ENCODE data around the gene ITGB4.

GRCh38 chr17:75695830-75696271 is 25.4 kb upstream of the ITGB4 start:
- no peak for TF ChIP-seq TARDBP (IDR thresholded peaks at IDR 0.05)
- TF ChIP-seq ELF4 (IDR thresholded peaks at IDR 0.05), result no peak
- TF ChIP-seq SP1 (IDR thresholded peaks at IDR 0.05), result no peak
- TF ChIP-seq FOXM1 (IDR thresholded peaks at IDR 0.05; ENCODE audit: borderline replicate concordance), result no peak
- no peak for TF ChIP-seq ARNT (IDR thresholded peaks at IDR 0.05)
- no peak for TF ChIP-seq NFRKB (IDR thresholded peaks at IDR 0.05)
- no peak for TF ChIP-seq FOXA1 (IDR thresholded peaks at IDR 0.05)
- TF ChIP-seq HDGF (IDR thresholded peaks at IDR 0.05; ENCODE audit: borderline replicate concordance), result no peak
- TF ChIP-seq FOXK2 (IDR thresholded peaks at IDR 0.05), result no peak
- TF ChIP-seq BHLHE40 (IDR thresholded peaks at IDR 0.05; ENCODE audit: borderline replicate concordance), result no peak
- TF ChIP-seq PKNOX1 (IDR thresholded peaks at IDR 0.05), result no peak

All from HEK293T (cell line).